Adipocyte (in vitro differentiated cells): ENCODE measurements around the gene LRGUK.
"Not testable (repeated sequence)": the region's sequence is repeated elsewhere in the genome, so short reads cannot be mapped to it uniquely, and the experiment has no call there.

Source experiments
- DNase-seq: peaks from one replicate; pipeline ENCODE4 v3.0.0-alpha.2; 2015; ENCODE audit warnings: low read depth
- H3K27me3 ChIP-seq: replicated peaks from 2 replicates; pipeline ENCODE4 v1.7.0; 2013; ENCODE audit warnings: mild to moderate bottlenecking, low read length, moderate library complexity; ENCODE audit not compliant: control insufficient read depth, insufficient read depth
- H3K36me3 ChIP-seq: 2 replicates; pipeline ENCODE4 v1.7.0; 2013; ENCODE audit warnings: low read length, mild to moderate bottlenecking, moderate library complexity; ENCODE audit not compliant: control insufficient read depth, insufficient read depth, severe bottlenecking
- H3K4me1 ChIP-seq: 2 replicates; pipeline ENCODE4 v1.7.0; 2013; ENCODE audit warnings: mild to moderate bottlenecking, low read length, moderate library complexity; ENCODE audit not compliant: control insufficient read depth, insufficient read depth
- H3K4me3 ChIP-seq: 2 replicates; pipeline ENCODE4 v1.7.0; 2013; ENCODE audit warnings: mild to moderate bottlenecking, low read length, moderate library complexity
- H3K9ac ChIP-seq: 2 replicates; pipeline ENCODE4 v1.7.0; 2013; ENCODE audit warnings: mild to moderate bottlenecking, low read length, moderate library complexity
- H3K9me3 ChIP-seq: 2 replicates; pipeline ENCODE4 v1.7.0; 2013; ENCODE audit warnings: mild to moderate bottlenecking, low read length, moderate library complexity; ENCODE audit not compliant: control insufficient read depth

LRGUK gene

DNA sequence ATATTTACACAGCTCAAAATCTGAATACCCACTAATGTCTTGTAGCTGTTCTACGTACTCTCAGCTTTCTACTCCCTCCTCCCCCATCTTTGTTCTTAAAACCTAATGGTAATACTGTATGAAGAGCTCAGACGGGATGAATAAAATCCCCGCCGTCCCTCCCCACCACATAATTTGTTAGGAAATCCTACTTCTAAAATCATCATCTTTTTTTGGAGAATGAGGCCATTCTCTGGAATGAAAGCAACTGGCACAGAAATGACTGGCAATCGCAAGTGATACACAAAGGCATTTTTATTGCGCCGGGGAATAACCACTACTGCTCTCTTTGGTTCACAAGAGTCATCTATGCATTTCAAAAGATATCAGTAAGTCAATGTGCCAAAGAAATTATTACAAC, 162.3 kb downstream of the LRGUK start:
- no peak for DNase-seq
- no peaks in the 10 kb centered on the region for H3K9me3 ChIP-seq
- H3K4me3 ChIP-seq: peak overlapping the region; percentile 60
- peak overlapping the region; percentile 26 for H3K9ac ChIP-seq
- H3K27me3 ChIP-seq: peaks cover 5% of the 10 kb centered on the region
- peaks cover 14% of the 10 kb centered on the region for H3K4me1 ChIP-seq
- H3K36me3 ChIP-seq: peaks cover 5% of the 10 kb centered on the region

DNA sequence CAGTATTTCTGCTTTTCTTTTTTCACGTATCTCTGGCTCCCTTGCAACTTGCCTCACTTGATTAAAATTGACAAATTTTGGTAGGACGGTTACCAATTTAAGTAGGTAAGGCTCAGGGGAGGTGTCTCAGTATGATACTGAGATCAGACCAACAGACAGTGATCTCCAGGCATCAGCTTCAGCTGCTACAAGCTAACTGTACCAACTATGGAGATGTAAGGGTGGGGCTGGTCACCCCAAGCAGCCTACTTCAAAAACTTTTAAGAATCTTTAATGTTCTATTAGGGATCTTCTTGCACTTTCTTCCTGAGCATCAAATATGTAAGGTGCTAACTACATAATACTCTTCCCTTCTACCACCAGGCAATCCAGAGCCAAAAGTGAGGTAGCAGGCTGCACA, 162.7 kb downstream of the LRGUK start:
- Histone ChIP-seq H3K9ac (no peak overlapping the region), H3K9me3 (no peaks in the 10 kb centered on the region), H3K27me3 (peaks cover 4% of the 10 kb centered on the region), H3K4me1 (peaks cover 14% of the 10 kb centered on the region), H3K4me3 (peak overlapping the region; percentile 60), H3K36me3 (peaks cover 9% of the 10 kb centered on the region)
- no peak for DNase-seq

DNA sequence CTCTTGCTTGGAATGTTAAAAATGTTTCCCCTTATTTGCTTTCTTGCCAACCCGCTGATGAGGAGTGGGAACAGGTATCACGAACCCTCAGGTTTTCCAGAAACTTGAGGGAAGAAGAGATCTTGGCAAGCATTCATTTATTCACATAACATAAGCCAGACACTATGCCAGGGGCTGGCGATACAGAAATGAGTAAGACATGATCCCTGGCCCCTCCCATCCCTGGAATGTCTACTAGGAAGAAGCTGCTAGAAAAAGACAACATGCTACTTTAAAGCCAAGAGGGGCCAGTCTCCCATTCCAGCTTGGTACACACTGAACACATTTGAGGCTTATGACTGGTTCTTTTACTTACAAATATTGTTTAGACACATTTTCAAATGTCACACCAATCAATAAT, 163.1 kb downstream of the LRGUK start:
- Histone ChIP-seq H3K4me1 (peaks cover 14% of the 10 kb centered on the region), H3K36me3 (peaks cover 14% of the 10 kb centered on the region), H3K9ac (no peak overlapping the region), H3K27me3 (no peaks in the 10 kb centered on the region), H3K9me3 (no peaks in the 10 kb centered on the region), H3K4me3 (no peak overlapping the region)
- DNase-seq: peak; percentile 28

DNA sequence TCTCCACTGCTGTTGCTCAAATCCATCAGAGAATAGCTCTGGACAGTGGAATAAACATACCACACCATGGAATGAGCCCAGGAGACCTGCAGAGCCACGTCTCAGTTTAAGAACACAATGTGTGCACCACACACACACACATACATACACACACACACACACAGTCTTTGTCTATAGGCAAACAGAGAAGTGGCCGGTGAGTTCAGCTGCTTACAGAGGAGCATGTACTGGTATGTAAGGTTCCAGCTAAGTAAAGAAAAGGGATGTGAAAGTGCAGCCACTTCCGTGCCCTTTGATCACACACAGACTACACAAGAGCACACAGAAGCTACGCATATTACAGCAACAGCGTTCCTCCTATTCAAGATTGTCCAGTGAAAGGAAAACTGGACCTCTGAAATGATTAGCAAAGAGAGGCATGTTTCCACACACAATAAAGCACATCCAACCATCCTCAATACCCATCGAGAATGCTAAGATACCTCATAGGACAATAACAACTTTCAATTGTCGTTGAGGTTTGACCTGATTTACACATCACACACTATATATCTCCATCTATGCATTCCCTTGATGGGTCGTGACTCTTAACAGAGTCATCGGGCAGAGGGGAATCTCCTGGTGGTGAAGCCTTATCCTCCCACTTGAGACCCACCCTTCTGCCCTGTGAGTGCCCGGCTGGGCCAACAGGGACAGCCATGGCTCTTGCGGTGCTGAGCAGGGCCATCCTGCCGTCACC, 166.0 kb downstream of the LRGUK start:
- Histone ChIP-seq H3K4me3 (no peak overlapping the region), H3K4me1 (peaks cover 14% of the 10 kb centered on the region), H3K9me3 (no peaks in the 10 kb centered on the region), H3K36me3 (peaks cover 26% of the 10 kb centered on the region), H3K27me3 (no peaks in the 10 kb centered on the region), H3K9ac (no peak overlapping the region)
- no peak for DNase-seq

DNA sequence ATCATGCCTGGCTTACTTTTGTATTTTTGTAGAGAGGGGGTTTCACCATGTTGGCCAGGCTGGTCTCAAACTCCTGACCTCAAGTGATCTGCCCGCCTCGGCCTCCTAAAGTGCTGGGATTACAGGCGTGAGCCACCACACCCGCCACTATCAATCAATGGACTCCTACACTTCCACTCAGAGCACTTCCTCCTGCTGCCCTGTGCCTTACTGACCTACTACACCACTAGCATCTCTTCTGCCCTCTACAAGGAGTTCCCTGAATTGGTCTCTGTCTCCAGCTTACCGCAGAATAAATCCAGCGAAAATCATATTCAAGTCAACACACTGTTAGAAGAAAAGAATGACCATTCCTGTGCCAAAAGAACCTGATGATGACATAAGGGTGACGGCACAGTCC, 168.8 kb downstream of the LRGUK start:
- not testable (repeated sequence) for H3K9ac ChIP-seq, H3K27me3 ChIP-seq, H3K9me3 ChIP-seq, H3K4me1 ChIP-seq, DNase-seq, H3K4me3 ChIP-seq
- H3K36me3 ChIP-seq: peaks cover 48% of the 10 kb centered on the region

DNA sequence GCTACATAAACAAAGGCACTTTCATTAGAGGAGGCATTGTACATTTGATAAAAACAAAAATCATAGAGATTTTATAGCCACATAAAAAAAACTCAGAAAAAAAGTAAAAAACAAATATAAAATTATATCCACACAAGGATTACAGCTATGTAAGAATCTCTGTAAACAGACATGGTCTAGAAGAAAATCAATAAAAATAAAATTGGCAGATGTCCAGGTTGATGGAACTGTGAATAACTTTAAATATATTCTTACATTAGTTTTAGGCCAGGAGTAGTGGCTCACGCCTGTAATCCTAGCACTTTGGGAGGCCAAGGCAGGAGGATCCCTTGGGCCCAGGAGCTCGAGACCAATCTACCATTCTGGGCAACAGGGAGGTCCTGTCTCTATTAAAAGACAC, 170.3 kb downstream of the LRGUK start:
- no peak for DNase-seq
- H3K36me3 ChIP-seq: peaks cover 55% of the 10 kb centered on the region
- peaks cover 9% of the 10 kb centered on the region for H3K4me1 ChIP-seq
- no peaks in the 10 kb centered on the region for H3K9me3 ChIP-seq
- no peak overlapping the region for H3K9ac ChIP-seq
- no peak overlapping the region for H3K4me3 ChIP-seq
- no peaks in the 10 kb centered on the region for H3K27me3 ChIP-seq

DNA sequence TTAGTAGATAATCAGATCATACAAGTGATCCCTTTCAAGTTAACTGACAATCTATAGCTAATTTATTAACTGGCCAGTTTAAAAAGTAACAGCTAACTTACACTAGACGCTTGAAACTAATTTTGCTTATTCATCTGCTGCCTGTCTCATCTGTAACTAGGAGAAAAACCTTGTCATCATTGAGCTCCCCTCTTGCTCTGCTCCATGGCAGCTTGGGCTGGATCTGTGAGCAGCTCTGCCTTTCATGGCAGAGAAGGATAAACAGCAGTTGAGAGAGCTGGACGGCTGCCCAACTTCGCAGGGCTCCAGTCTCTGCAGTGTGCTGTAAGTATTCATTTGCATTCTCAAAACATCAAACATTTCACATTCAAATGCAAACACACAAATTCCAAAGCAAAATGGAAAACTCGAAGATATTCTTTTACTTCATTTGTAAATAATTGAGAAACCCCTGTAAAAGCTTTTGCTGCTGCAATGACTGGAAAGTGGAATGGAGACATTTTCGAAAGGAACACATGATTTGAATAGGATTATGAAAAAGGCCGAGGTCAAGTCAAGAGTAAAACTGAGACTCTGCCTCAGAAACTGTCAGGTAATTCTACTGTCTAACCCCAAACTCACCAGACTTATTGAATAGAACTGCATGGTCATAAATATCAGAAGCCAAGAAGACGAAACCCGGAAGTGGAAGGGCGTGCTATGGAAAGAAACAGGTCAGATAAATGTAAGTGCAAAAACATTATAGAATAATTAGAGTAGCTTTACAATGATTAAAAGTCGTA, 172.0 kb downstream of the LRGUK start:
- no peaks in the 10 kb centered on the region for H3K9me3 ChIP-seq
- H3K36me3 ChIP-seq: peaks cover 63% of the 10 kb centered on the region
- peak; percentile 62 for DNase-seq
- peaks cover 12% of the 10 kb centered on the region for H3K4me1 ChIP-seq
- no peaks in the 10 kb centered on the region for H3K27me3 ChIP-seq
- H3K9ac ChIP-seq: no peak overlapping the region
- H3K4me3 ChIP-seq: no peak overlapping the region

DNA sequence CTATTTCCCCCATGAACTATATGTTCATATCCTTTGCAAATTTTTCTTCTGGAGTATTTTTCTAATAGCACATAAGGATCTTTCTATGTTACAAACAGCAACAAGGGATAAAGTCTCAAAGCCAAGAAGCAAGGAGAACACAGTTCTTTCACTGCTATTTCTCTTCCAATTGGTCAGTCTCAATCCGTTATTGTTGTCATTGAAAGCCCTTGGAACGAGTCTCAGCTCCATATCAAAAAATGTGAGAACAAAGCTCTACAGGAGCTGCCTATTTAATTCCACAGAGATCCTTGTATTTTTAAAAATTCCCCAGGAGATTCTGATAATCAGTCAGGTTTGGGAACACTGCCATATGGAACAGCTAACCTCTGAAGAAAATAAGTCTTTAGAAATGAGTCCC, 173.8 kb downstream of the LRGUK start:
- Histone ChIP-seq H3K9ac (no peak overlapping the region), H3K36me3 (peaks cover 55% of the 10 kb centered on the region), H3K4me3 (no peak overlapping the region)

DNA sequence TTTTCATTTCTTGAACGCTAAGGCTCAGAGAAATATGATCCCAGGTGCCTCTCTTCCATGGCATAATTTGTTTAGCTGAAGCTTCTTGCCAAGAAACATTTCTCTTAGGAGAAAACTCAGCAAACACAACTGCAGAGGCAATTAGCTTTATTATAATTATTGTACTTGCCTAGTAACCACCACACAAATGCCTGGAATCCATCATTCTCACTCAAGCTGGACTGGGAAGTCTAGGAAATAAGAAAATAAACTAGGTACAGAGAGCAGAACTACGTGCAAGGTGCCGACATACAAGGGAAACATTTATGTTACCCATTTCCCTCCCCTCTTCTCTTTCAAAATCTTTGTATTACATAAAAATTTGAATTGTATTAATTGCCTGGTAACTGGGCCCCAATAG, 174.5 kb downstream of the LRGUK start:
- Histone ChIP-seq H3K36me3 (peaks cover 54% of the 10 kb centered on the region), H3K27me3 (no peaks in the 10 kb centered on the region), H3K4me3 (no peak overlapping the region), H3K9ac (no peak overlapping the region), H3K9me3 (no peaks in the 10 kb centered on the region), H3K4me1 (peaks cover 12% of the 10 kb centered on the region)
- no peak for DNase-seq

More for the DNA sequence above, 173.8 kb downstream of the LRGUK start:
- no peak for DNase-seq
- Histone ChIP-seq H3K27me3 (no peaks in the 10 kb centered on the region), H3K9me3 (no peaks in the 10 kb centered on the region), H3K4me1 (peaks cover 12% of the 10 kb centered on the region)

DNA sequence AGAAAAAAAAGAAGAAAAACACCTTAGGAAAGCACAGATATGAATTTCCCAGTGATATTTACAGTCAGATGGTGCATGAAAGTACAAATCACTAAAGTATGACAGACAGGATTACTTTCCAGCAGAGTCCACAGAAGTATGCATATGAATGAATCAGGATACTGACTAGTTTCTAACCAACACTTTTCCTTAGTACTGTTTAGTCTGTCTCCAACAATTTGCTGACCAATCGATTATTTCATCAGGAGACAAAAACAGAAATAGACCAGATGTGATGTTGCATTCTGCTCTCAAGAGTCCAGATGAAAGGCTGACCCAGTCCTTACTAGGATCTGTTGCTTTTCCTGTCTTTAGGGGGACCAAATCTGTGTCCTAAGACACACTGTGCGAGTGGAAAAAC, 175.0 kb downstream of the LRGUK start:
- Histone ChIP-seq H3K4me3 (no peak overlapping the region), H3K36me3 (peaks cover 54% of the 10 kb centered on the region), H3K9ac (no peak overlapping the region), H3K9me3 (no peaks in the 10 kb centered on the region), H3K27me3 (no peaks in the 10 kb centered on the region), H3K4me1 (peaks cover 12% of the 10 kb centered on the region)
- DNase-seq: peak; percentile 14

DNA sequence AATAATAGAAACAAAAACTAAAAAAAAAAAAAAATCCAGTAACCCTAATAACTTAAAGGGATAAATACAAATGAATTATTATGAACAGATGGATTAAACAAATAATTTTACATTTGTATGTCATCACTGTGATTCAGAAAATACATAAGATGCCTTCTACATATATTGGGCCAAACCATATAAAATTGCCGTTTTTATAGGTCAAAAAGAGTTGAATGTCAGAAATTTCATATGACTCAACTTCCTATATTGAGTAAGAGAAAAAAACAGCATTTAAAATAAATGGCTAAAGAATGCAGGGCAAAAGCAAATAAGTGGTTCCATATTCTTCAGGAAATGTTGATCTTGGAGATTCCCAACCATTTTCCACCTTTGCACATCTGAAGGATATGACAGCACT, 180.2 kb downstream of the LRGUK start:
- Histone ChIP-seq H3K9me3 (no peaks in the 10 kb centered on the region), H3K27me3 (no peaks in the 10 kb centered on the region)

More for the DNA sequence above, 180.2 kb downstream of the LRGUK start:
- no peak overlapping the region for H3K9ac ChIP-seq
- H3K36me3 ChIP-seq: peaks cover 22% of the 10 kb centered on the region
- H3K4me3 ChIP-seq: no peak overlapping the region
- peaks cover 9% of the 10 kb centered on the region for H3K4me1 ChIP-seq
- DNase-seq: peak; percentile 51
